Adrenal gland (tissue), 5 donors: ENCODE results near the gene DNAH11.
"Not testable (repeated sequence)": the region's sequence is repeated elsewhere in the genome, so short reads cannot be mapped to it uniquely, and the experiment has no call there.

ENCODE experiments used
- CTCF ChIP-seq, 6 experiments: fragments of 450-650 bp in 4 of 6; fragments of 200-600 bp in 2 of 6; sonication (generic) in 1 of 6; IDR thresholded peaks; 1 replicate in 5 of 6; 2 replicates in 1 of 6; pipeline versions ENCODE4 v1.5.1 to v1.8.0; 2016 to 2021; ENCODE audit warnings: antibody characterized with exemption in 6 of 6, mild to moderate bottlenecking in 2 of 6, moderate library complexity in 1 of 6
- POLR2A ChIP-seq, 2 donors: fragments of 450-650 bp; IDR thresholded peaks; one replicate each; pipeline ENCODE4 v1.6.1; 2017; ENCODE audit warnings: antibody characterized with exemption in 2 of 2, mild to moderate bottlenecking in 2 of 2, moderate library complexity in 1 of 2
- donor health status: DM: no; HTN: no; CAD: no.

- TF ChIP-seq POLR2A, CTCF (IDR thresholded peaks at IDR 0.05): not testable (repeated sequence)
Observed at GRCh38 chr7:21700587-21700986, 157.7 kb downstream of the DNAH11 start.
